C1 segment of cervical spinal cord (tissue), 14 donors: ENCODE results near the gene AEBP2.

Source experiments
- DNase-seq, 14 donors: peaks; one replicate each; lab custom pipeline; 2025; lab: John Stamatoyannopoulos, UW

Gene AEBP2

GRCh38 chr12:19553175-19553574 is 113.9 kb downstream of the AEBP2 start:
- DNase-seq, result no peak

GRCh38 chr12:19561411-19561961 is 122.2 kb downstream of the AEBP2 start:
- DNase-seq, result no peak
